Endometrial microvascular endothelial cells (primary cell): ENCODE data around the gene CCDC154. TPM values are rescaled to one million over a fixed set of nuclear protein-coding genes. Genes with fewer than 3 reads are reported as not detected.

ENCODE experiments used
- total RNA-seq: library from RNA; depleted of rRNA; stranded (reverse); fragments of >200 nt; gene quantifications from one replicate; pipeline ENCODE4 v1.2.3, GENCODE V29; 2015; ENCODE audit errors: inconsistent ontology term

The CCDC154 gene
- total RNA-seq, 1 donor from 2014 or later = not detected

Other genes starting within 250 kb of the CCDC154 start
- not detected for gene TPSG1, start 219.3 kb downstream of the CCDC154 start, total RNA-seq
- gene TPSB2, start 214.4 kb downstream of the CCDC154 start, total RNA-seq = not detected
- not detected for gene TPSAB1, start 203.9 kb downstream of the CCDC154 start, total RNA-seq
- not detected for gene TPSD1, start 188.5 kb downstream of the CCDC154 start, total RNA-seq
- gene UBE2I, start 134.9 kb downstream of the CCDC154 start, total RNA-seq = 62.4 TPM
- 0.74 TPM for gene BAIAP3, start 110.9 kb downstream of the CCDC154 start, total RNA-seq
- 91.1 TPM for gene TSR3, start 92.7 kb downstream of the CCDC154 start, total RNA-seq
- 53.3 TPM for gene GNPTG, start 92.6 kb downstream of the CCDC154 start, total RNA-seq
- 9.8 TPM for gene UNKL, start 29.9 kb downstream of the CCDC154 start, total RNA-seq
- gene UQCC4, start 23.8 kb downstream of the CCDC154 start, total RNA-seq = 24.6 TPM
- gene PERCC1, start 13.5 kb downstream of the CCDC154 start, total RNA-seq = not detected
- 43.0 TPM for gene CLCN7, start 30.5 kb upstream of the CCDC154 start, total RNA-seq
- 2.3 TPM for gene PTX4, start 44.4 kb upstream of the CCDC154 start, total RNA-seq
- gene TELO2, start 48.8 kb upstream of the CCDC154 start, total RNA-seq = 21.8 TPM
- gene TMEM204, start 89.1 kb upstream of the CCDC154 start, total RNA-seq = 17.6 TPM
- gene IFT140, start 167.5 kb upstream of the CCDC154 start, total RNA-seq = 9.6 TPM
- gene CRAMP1, start 167.8 kb upstream of the CCDC154 start, total RNA-seq = 6.1 TPM
- 85.9 TPM for gene JPT2, start 233.7 kb upstream of the CCDC154 start, total RNA-seq